Measurements from ENCODE around the gene ANKFY1.

DNA sequence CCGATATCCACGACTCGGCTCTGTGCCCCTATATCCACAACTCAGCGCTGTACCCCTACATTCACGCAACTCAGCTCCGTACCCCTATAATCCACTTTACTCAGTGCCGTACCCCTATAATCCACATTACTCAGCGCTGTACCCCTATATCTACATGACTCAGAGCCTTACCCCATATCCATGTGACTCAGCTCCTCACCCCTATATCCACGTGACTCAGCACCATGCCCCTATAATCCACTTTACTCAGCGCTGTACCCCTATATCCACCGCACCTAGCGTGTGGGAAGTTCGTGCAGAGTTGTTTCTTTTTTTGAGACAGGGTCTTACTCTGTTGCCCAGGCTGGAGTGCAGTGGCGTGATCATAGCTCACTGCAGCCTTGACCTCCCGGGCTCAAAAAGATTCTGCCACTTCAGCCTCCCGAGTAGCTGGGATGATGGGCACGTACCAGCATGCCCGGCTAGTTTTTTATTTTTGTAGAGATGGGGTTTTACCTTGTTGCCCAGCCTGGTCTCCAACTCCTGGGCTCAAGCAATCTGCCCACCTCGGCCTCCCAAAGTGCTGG is 103.4 kb downstream of the ANKFY1 start:
- TF ChIP-seq, protein P1, sequence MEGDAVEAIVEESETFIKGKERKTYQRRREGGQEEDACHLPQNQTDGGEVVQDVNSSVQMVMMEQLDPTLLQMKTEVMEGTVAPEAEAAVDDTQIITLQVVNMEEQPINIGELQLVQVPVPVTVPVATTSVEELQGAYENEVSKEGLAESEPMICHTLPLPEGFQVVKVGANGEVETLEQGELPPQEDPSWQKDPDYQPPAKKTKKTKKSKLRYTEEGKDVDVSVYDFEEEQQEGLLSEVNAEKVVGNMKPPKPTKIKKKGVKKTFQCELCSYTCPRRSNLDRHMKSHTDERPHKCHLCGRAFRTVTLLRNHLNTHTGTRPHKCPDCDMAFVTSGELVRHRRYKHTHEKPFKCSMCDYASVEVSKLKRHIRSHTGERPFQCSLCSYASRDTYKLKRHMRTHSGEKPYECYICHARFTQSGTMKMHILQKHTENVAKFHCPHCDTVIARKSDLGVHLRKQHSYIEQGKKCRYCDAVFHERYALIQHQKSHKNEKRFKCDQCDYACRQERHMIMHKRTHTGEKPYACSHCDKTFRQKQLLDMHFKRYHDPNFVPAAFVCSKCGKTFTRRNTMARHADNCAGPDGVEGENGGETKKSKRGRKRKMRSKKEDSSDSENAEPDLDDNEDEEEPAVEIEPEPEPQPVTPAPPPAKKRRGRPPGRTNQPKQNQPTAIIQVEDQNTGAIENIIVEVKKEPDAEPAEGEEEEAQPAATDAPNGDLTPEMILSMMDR (IDR thresholded peaks at IDR 0.05) = no peak
- TF ChIP-seq EP300 (IDR thresholded peaks at IDR 0.05) (no peak), POLR2A (IDR thresholded peaks at IDR 0.05) (no peak), POLR2AphosphoS5 (IDR thresholded peaks at IDR 0.05) (no peak)
